Cerebellar nuclear complex (tissue), 1 donor: Measurements from ENCODE around the gene SCTR.

Experiments used
- DNase-seq, 2 experiments: peaks; one replicate each; lab custom pipeline; 2025; lab: John Stamatoyannopoulos, UW

The SCTR gene

DNA sequence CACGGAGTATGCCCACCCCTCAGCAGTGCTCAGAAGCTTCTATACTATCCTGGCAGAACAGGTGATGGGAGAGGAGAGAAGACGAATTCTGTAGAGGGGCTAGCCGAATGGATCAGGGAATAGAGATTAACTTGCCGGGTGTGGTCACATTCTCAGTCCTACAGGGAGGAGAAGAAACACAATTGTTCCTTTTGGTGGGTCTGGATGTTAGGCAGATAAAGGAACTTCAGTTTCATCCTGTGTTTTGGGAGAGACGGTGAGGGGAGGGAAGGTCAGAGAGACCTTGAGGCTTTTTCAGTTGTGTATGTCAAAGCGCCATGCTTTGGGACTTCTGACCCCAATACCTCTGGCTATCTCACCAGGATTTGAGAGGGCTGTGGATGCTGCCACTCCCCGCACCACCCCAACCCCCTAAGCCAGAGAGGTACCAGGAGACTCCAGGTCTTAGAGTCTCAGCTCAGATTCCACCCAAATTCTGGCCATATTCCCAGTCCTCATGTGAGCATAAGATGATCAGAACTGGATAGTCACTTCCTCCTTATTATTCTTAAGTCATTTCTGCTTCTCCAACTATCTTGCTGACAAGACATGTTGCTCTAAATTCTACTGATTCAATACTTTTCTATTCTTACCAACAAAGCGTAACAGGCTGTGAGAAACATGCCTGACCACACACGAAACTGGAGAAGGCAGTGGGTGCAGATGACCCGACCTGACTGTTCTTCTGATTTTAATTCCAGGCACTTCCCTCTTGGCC, 94.9 kb downstream of the SCTR start:
- no peak for DNase-seq

DNA sequence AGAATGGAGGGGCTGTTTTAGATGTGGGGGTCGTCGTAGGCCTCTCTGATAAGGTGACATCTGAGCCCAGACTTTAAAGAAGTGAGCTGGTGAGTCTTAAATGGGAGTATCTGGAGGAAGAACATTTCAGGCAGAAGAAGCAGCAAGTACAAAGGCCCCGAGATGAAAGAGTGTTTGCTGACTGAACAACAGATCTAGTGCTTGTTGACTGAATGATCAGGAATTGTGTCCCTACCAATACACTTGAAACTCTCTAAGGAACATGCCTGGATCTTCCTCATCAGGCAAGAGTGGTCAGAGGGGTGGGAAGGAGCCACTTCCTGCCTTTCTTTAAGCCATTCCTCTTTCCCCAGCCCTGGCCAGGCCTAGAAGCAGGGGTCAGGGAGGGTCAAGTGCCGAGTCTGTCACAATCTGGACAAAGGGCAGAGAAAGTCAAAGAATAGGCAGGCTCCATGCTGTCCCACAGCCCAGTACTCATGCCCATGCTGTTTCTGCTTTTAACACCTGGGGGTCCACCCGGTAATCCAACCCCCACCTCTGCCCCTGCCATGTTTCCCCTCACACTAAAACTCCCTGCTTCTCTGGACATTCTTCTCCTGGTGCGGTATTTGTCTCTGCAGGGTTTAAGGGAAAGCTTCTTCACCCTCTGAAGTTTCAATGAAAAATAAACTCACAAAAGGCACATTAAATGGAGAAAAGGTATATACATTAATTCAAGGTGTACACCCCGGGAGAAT, 95.6 kb downstream of the SCTR start:
- no peak for DNase-seq

GRCh38 chr2:119427756-119428155, 96.5 kb downstream of the SCTR start:
- no peak for DNase-seq

DNA sequence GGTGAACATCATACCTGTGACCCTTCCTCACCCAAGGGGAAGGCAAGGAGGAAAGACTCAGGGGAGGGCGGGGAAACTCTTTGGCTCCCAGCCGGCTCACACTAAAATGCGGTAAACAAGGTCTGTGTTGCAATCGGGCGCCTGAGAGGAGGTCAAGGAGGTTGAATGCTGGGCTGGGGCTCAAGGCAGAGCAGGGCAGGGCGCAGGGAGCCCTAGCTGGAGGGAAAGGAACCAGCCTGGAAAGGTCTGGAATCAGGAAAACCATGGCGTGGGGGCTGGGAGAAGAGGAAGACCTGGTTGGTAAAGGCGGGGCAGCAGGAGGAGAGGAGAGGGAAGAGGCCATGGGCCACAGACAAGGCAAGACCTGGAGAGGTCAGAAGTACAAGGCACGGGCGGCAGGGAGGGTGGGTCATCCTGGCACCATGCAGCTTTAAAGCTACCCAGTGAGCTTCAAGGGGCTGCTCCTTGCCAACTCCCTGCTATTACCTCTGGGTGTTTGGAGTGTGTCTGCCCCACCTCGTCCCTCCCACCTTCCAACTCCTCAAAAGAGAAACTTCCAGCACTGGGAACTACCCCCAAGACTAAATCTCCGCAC, 97.4 kb downstream of the SCTR start:
- DNase-seq = no peak

GRCh38 chr2:119426396-119426675, 97.9 kb downstream of the SCTR start:
- no peak for DNase-seq

DNA sequence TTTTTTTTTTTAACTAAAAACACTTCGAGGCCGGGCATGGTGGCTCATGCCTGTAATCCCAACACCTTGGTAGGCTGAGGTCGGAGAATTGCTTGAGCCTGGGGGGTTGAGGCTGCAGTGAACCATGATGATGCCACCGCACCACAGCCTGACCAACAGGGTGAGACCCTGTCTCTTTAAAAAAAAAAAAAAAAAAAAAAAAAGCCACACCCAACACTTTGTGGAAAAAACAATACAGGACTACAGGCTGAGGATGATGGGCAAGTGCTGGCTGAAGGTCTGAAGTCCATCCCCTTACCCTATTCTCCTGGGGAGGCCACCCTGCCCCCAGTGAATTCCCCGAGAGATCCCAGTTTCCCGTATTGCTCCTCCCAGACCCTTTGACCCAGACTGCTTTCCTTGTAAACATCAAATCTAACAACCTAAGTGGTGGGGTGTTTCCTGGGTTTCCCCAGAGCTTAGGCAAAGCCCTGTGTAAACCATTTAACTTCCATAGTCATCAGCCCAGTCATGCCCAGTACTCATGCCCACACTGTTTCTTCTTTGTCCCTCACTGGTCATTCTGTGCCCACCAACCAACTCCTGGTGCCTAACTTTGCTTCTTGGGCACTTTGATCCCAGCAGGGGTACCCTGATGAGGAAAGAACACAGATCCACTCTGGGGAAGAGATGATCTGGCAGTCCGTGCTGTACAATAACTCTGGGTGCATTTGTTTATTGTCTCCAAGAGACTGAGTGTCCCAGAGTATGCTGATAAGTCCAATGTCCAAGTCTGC, 98.5 kb downstream of the SCTR start:
- DNase-seq = no peak

- DNase-seq = no peak
Measured at GRCh38 chr2:119425119-119425405, 99.2 kb downstream of the SCTR start.

- no peak for DNase-seq
Measured at GRCh38 chr2:119424284-119425118, 99.8 kb downstream of the SCTR start.

DNA sequence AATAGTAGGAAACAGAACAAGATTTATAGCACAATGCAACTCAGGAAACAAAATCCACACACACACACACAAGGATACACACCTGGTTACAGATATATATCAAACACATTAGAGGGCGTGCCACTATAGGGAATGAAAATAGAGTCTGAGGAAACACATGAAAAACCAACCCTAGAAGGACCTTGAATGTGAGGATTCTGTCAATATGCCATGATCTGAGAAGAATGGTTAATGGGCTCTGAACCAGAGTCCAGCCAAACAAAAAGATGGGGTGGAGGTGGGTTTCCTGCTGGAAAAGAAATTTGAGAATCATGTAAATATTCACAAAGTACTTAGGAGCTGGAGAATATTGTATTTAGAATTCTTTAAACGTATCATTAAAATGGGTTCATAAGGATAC, 100.5 kb downstream of the SCTR start:
- no peak for DNase-seq

- DNase-seq = no peak
Measured at GRCh38 chr2:119423108-119423444, 101.2 kb downstream of the SCTR start.

DNA sequence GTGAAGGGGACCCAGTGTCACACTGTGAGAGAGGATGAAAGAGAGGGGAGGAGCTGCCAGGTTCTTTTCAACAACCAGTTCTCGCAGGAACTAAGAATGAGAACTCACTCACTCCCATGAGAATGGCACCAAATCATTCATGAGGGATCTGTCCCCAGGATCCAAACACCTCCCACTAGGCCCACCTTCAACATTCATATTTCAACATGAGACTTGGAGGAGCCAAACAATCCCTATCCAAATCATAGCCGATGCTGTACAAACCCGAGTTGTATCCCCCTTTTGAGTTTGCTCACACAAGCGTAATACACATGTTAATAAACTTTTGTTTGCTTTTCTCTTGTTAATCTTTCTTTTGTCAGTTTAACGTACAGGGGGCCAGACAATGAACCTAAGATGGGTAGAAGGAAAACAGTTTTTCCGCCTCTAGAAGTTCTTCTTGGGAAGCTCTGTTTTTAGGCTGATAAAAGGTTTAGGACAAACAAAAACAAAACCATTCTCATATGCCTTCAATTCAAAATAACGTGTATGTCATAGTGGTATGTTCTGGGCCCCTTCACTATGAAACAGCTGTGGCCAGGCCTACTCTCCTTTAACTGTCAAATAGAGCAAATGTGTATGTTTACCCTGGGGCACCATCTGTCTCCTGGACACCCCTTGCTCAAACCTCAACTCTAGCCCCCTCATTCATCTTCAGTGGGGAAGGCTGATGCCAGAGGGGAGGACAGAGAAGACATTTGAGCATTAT, 101.7 kb downstream of the SCTR start:
- DNase-seq = no peak

DNA sequence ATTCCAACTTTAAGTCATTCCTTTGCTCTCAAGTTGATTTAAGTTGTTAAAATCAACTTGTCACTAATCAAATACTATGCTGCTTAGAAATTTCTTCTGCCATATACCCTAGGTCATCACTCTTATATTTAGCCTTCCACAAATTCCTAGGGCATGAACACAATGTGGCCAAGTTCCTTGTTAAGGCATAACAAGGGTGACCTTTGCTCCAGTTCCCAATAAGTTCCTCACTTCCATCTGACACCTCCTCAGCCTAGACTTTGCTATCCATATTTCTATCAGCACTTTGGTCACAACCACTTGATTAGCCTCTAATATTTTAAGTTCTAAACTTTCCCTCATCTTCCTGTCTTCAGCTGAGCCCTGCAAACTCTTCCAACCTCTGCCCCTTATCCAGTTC, 102.5 kb downstream of the SCTR start:
- DNase-seq = no peak

DNA sequence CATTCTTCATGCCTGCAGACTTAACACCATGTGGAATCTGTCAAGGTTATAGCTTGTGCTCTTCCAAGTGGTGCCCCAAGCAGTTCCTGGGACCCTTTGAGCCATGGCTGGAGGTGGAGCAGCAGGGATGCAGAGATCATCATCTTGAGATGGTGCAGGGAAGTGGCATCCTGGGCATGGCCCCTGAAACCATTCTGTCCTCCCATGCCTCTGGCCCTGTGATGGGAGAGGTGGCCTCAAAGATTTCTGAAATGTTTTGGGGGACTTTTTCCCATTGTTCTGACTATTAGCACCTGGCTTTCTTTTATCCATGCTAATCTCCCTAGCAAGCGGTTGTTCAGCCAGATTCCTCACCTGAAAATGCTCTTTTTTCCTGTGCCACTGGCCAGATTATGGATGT, 103.0 kb downstream of the SCTR start:
- DNase-seq = no peak

DNA sequence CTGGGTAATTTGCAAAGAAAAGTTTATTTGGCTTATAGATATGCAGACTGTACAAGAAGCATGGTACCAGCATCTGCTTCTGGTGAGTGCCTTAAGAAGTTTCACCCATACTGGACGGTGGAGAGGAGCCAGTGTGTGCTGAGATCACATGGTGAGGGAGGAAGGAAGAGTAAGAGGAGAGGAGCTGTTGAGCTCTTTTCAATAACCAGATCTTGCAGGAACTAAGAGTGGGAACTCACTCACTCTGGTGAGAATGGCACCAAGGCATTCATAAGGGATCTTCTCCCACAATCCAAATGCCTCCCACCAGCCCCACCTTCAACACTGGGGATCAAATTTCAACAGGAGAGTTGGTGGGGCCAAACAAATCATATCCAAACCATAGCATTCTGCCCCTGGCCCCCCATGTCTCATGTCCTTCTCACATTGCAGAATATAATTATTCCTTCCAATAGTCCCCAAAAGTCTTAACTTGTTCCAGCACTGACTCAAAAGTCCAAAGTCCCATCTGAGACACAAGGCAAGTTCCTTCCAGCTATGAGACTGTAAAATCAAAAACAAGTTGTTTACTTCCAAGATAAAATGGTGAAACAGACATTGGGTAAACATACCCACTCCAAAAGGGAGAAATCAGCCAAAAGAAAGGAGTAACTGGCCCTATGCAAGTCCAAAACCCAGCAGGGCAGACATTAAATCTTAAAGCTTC, 104.3 kb downstream of the SCTR start:
- no peak for DNase-seq

DNA sequence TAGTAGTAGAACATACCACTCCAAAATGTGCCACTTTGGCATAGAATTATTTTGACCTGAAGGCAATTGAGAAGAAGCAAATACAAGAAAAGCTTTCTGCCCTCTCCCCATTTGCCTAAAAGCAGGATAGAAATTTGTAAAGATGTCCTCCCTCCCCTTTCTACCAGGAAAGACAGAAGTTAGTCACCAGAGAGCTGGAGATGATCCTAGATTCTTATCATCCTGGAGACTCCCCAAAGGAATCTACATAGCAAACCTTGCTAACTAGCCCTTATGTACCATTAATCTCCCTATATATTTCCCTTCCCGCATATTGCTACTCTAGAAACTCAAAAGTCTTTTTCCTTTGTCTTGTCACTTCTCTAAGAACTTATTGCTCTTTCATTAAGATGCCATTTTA, 105.2 kb downstream of the SCTR start:
- no peak for DNase-seq

GRCh38 chr2:119417908-119418307, 106.4 kb downstream of the SCTR start:
- no peak for DNase-seq

DNA sequence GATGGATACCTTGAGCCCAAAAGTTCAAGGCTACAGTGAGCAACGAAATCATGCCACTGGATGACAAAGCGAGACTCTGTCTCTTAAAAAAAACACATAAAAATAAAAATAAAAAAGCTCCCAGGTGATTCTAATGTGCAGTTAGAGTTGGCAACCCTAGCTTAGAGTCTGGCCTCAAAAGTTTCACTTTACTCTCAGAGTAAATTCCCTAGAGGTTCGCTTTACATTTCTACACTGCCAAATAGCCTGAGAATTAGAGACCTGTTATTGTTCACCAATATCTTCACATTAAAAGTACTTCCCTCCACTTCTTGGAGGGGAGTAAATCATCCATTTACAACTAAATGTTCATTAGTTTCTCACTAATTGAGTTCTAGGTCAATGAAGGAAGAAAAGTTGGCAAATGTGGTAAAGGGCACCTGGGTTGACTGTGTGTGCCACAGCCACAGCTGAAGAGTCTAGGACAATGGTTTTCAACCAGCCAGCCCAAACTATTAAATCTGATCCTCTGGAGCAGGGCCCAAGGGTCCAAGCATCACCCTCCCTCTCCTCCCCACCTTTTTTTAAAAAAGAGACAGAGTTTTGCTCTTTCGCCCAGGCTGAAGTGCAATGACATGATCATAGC, 107.9 kb downstream of the SCTR start:
- DNase-seq = no peak

GRCh38 chr2:119415630-119416029, 108.7 kb downstream of the SCTR start:
- DNase-seq = no peak

- DNase-seq = no peak
Measured at GRCh38 chr2:119414894-119415293, 109.4 kb downstream of the SCTR start.

DNA sequence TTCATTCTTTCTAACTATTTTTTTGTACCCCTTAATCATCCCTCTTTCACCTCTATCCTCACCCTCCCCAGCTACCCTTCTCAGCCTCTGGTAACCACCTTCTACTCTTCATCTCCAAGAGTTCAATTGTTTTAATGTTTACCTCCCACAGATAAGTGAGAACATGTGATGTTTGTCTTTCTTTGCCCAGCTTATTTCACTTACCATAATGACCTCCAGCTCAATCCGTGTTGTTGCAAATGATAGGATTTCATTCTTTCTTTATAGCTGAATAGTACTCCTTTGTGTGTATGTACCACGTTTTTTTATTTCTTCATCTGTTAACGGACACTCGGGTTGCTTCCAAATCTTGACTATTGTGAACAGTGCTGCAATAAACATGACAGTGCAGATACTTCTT, 114.8 kb downstream of the SCTR start:
- DNase-seq = no peak
